ENCODE data around the gene METTL23. TPM values are rescaled to one million over a fixed set of nuclear protein-coding genes. Genes with fewer than 3 reads are reported as not detected.

METTL23 gene
- total and polyA plus RNA-seq, 2 donors (not counting 3 experiments of a cell fraction or from before 2014, with no cell fraction given), result 19.5 to 33.4 TPM

GRCh38 chr17:76783146-76783545 lies 56.5 kb downstream of the METTL23 start:
- no peak overlapping the region for H3K4me3 ChIP-seq (replicated peaks in 1 of 3; ENCODE audit: insufficient read depth in 1 of 3, low read depth in 1 of 3, low read length in 3 of 3)
- BruUV-seq (replicated peaks), result no TSS peak
- intact Hi-C loops (cut with micrococcal nuclease), result no loop called here
- TF ChIP-seq POLR2A (IDR thresholded peaks at IDR 0.05; ENCODE audit: low read depth, low read length), result no peak
- TF ChIP-seq GATA2 (IDR thresholded peaks at IDR 0.05; ENCODE audit: insufficient read depth, insufficient read length, low read depth, low read length), result no peak
- no peak for TF ChIP-seq MAX (IDR thresholded peaks at IDR 0.05; ENCODE audit: insufficient read depth, insufficient read length)
- no peak for TF ChIP-seq MYC (IDR thresholded peaks at IDR 0.05; ENCODE audit: low read depth, low read length)
- no peak for TF ChIP-seq EZH2 (IDR thresholded peaks at IDR 0.05; ENCODE audit: borderline replicate concordance, low read depth, low read length, severe bottlenecking)
- TF ChIP-seq JUN (IDR thresholded peaks at IDR 0.05; ENCODE audit: borderline replicate concordance, insufficient read depth, insufficient read length, low read depth), result no peak
- TF ChIP-seq POLR2AphosphoS5 (IDR thresholded peaks at IDR 0.05; ENCODE audit: insufficient read depth, low read depth, low read length), result no peak
- no peak for TF ChIP-seq FOS (IDR thresholded peaks at IDR 0.05; ENCODE audit: borderline replicate concordance, insufficient read depth, low read length)
- TF ChIP-seq CTCF (IDR thresholded peaks at IDR 0.05; ENCODE audit: extremely low read depth in 1 of 2, insufficient read depth in 1 of 2, low read depth in 1 of 2, low read length in 2 of 2), result no peak
- no peak overlapping the region for H2AFZ ChIP-seq (ENCODE audit: low read depth, low read length)
- H3K27me3 ChIP-seq (ENCODE audit: control insufficient read depth in 2 of 2, insufficient read depth in 2 of 2, low read length in 2 of 2), result no peaks in the 10 kb centered on the region
- dilution Hi-C loops (cut with MboI; ENCODE audit: extremely low pct_ligation_motif_present, low sequenced_read_pairs), result no loop called here
- DNase-seq (ENCODE audit: low read depth, low spot score) (no peak), FAIRE-seq (no peak)
- H4K20me1 ChIP-seq (replicated peaks; ENCODE audit: control insufficient read depth, extremely low read depth, insufficient read depth, low read length), result no peaks in the 10 kb centered on the region
- H3K9me1 ChIP-seq (replicated peaks; ENCODE audit: control insufficient read depth, extremely low read depth, insufficient read depth, low read length), result no peaks in the 10 kb centered on the region
- H3K4me2 ChIP-seq (ENCODE audit: insufficient read depth, low read length), result no peak overlapping the region
- no peak overlapping the region for H3K27ac ChIP-seq (ENCODE audit: insufficient read depth, low read depth, low read length)
- no peaks in the 10 kb centered on the region for H3K79me2 ChIP-seq (ENCODE audit: control insufficient read depth, insufficient read depth, low read length)
- peaks cover 6% of the 10 kb centered on the region for H3K4me1 ChIP-seq (ENCODE audit: control insufficient read depth, extremely low read depth, insufficient read depth, low read length)
- ChIA-PET CTCF (interaction anchor here (0.8 kb wide), 1 partner anchor 56 kb away, joined by 3 read pairs; no protein-coding TSS in a partner anchor), POLR2A (no interaction called here)
- peaks cover 0 to 5% of the 10 kb centered on the region in 2 experiments for H3K36me3 ChIP-seq (ENCODE audit: control insufficient read depth in 2 of 2, extremely low read depth in 1 of 2, insufficient read depth in 2 of 2, low read length in 2 of 2)
- no peak overlapping the region for H3K9ac ChIP-seq (replicated peaks; ENCODE audit: extremely low read depth, insufficient read depth, low read length)
- H3K9me3 ChIP-seq (replicated peaks; ENCODE audit: control insufficient read depth, insufficient read depth, low read length), result no peaks in the 10 kb centered on the region

MicroRNA genes within 50 kb of the gene (microRNA counts, 767-probe panel; counts per million panel counts)
- 723 counts per million, percentile 96 among the panel's probes with 10 or more counts for microRNA hsa-miR-636

Small RNA genes within 50 kb of the gene (microRNA-seq; reads per million reads assigned to microRNA genes)
- not detected for gene MIR636 (ENCODE audit: borderline number of aligned reads, borderline replicate concordance)

Small RNA genes within 50 kb of the gene (small RNA-seq; reads per million reads assigned to genes)
- gene AC005837.3 (ENCODE audit: insufficient read depth, insufficient read length, low read depth, low replicate concordance), result not detected
- not detected for gene RF02271 (ENCODE audit: insufficient read depth, insufficient read length, low read depth, low replicate concordance)
- 2.2 reads per million, percentile 4 among the genes with 10 or more reads in this experiment for gene RNU6-97P (ENCODE audit: insufficient read depth, insufficient read length, low read depth, low replicate concordance)
- gene RNY4P36 (ENCODE audit: insufficient read depth, insufficient read length, low read depth, low replicate concordance), result not detected

Other genes with a start within 250 kb of the METTL23 start
- 38.5 and 42.6 TPM in 2 replicates for gene RHBDF2, start 225.4 kb upstream of the METTL23 start, total RNA-seq
- gene RHBDF2, start 225.4 kb upstream of the METTL23 start, polyA plus RNA-seq, result 25.5 and 35.0 TPM in 2 replicates
- 0.42 and 0.91 TPM in 2 replicates for gene CYGB, start 189.1 kb upstream of the METTL23 start, total RNA-seq
- gene CYGB, start 189.1 kb upstream of the METTL23 start, polyA plus RNA-seq, result 0.22 and 0.51 TPM in 2 replicates
- not detected in 2 replicates for gene PRCD, start 186.8 kb upstream of the METTL23 start, total RNA-seq
- not detected in 2 replicates for gene PRCD, start 186.8 kb upstream of the METTL23 start, polyA plus RNA-seq
- 0.69 and 1.7 TPM in 2 replicates for gene ST6GALNAC2, start 141.0 kb upstream of the METTL23 start, total RNA-seq
- gene ST6GALNAC2, start 141.0 kb upstream of the METTL23 start, polyA plus RNA-seq, result 0.59 and 0.76 TPM in 2 replicates
- 0.55 TPM in 1 of 2 replicates, not detected in the other for gene ST6GALNAC1, start 83.1 kb upstream of the METTL23 start, total RNA-seq
- gene ST6GALNAC1, start 83.1 kb upstream of the METTL23 start, polyA plus RNA-seq, result 0.19 and 0.25 TPM in 2 replicates
- gene MXRA7, start 15.9 kb upstream of the METTL23 start, total RNA-seq, result 85.5 and 95.8 TPM in 2 replicates
- gene MXRA7, start 15.9 kb upstream of the METTL23 start, polyA plus RNA-seq, result 42.0 and 49.5 TPM in 2 replicates
- 36.6 and 41.6 TPM in 2 replicates for gene JMJD6, start 233 bp upstream of the METTL23 start, total RNA-seq
- gene JMJD6, start 233 bp upstream of the METTL23 start, polyA plus RNA-seq, result 18.4 and 19.8 TPM in 2 replicates
- gene SRSF2, start 10.5 kb downstream of the METTL23 start, total RNA-seq, result 303 and 307 TPM in 2 replicates
- 283 and 380 TPM in 2 replicates for gene SRSF2, start 10.5 kb downstream of the METTL23 start, polyA plus RNA-seq
- 27.1 and 35.2 TPM in 2 replicates for gene MFSD11, start 11.3 kb downstream of the METTL23 start, total RNA-seq
- 23.5 and 24.7 TPM in 2 replicates for gene MFSD11, start 11.3 kb downstream of the METTL23 start, polyA plus RNA-seq
- gene MGAT5B, start 141.6 kb downstream of the METTL23 start, total RNA-seq, result 2.1 and 2.3 TPM in 2 replicates
- 1.7 and 1.9 TPM in 2 replicates for gene MGAT5B, start 141.6 kb downstream of the METTL23 start, polyA plus RNA-seq

Data from endothelial cell of umbilical vein (primary cell).